Naive B cell (primary cell): ENCODE data around the gene JAZF1. TPM values are rescaled to one million over a fixed set of nuclear protein-coding genes. Genes with fewer than 3 reads are reported as not detected.

ENCODE experiments used
- ATAC-seq, 2 donors: fragments of 150-1000 bp; cut with Tn5 transposase; 2 replicates each; pipeline ENCODE4 v1.10.0; 2021; ENCODE audit warnings: low read depth in 2 of 2, mild to moderate bottlenecking in 2 of 2, moderate library complexity in 2 of 2
- DNase-seq: peaks from one replicate; pipeline ENCODE4 v3.0.0; 2022
- H3K27ac Mint-ChIP-seq, 6 donors: one replicate each; pipeline ENCODE4 v1.8.0; 2020 to 2022; ENCODE audit warnings: mild to moderate bottlenecking in 6 of 6, mixed read lengths in 6 of 6, moderate library complexity in 5 of 6, inconsistent platforms in 2 of 6
- H3K27me3 Mint-ChIP-seq, 3 donors: one replicate each; pipeline ENCODE4 v1.8.0; 2021 to 2022; ENCODE audit warnings: mixed read lengths in 3 of 3, mild to moderate bottlenecking in 1 of 3
- H3K36me3 Mint-ChIP-seq, 2 donors: one replicate each; pipeline ENCODE4 v1.8.0; 2020 to 2022; ENCODE audit warnings: mixed read lengths in 2 of 2, inconsistent platforms in 1 of 2, mild to moderate bottlenecking in 1 of 2
- H3K4me1 Mint-ChIP-seq, 3 donors: one replicate each; pipeline ENCODE4 v1.8.0; 2020 to 2022; ENCODE audit warnings: mixed read lengths in 3 of 3, inconsistent platforms in 1 of 3, mild to moderate bottlenecking in 1 of 3, moderate library complexity in 1 of 3
- H3K4me3 Mint-ChIP-seq, 8 donors: one replicate each; pipeline ENCODE4 v1.8.0; 2020 to 2022; ENCODE audit warnings: mild to moderate bottlenecking in 8 of 8, mixed read lengths in 8 of 8, moderate library complexity in 8 of 8, inconsistent platforms in 2 of 8
- H3K9me3 Mint-ChIP-seq, 7 donors: one replicate each; pipeline ENCODE4 v1.8.0; 2020 to 2022; ENCODE audit warnings: mixed read lengths in 7 of 7, mild to moderate bottlenecking in 5 of 7, inconsistent platforms in 2 of 7, moderate library complexity in 1 of 7
- polyA plus RNA-seq, 6 donors: library from polyadenylated mRNA; unstranded; fragments of 300-500 nt; fragmentation: Illumina TruSeq; gene quantifications; one replicate each; pipeline ENCODE4 v1.2.3, GENCODE V29; 2021; ENCODE audit warnings: low read depth in 6 of 6

JAZF1 gene
- polyA plus RNA-seq, 6 donors from 2014 or later = 25.4 to 37.7 (median 28.3) TPM

GRCh38 chr7:27973625-27974024 is 207.0 kb downstream of the JAZF1 start:
- ATAC-seq = no peak
- Mint-ChIP-seq H3K4me1 (peaks cover 47 to 62% (median 52%) of the 10 kb centered on the region in 3 donors), H3K9me3 (peaks cover 4 to 15% (median 8%) of the 10 kb centered on the region in 7 donors), H3K27ac (peak overlapping the region in 4 of 6 donors; percentile 7 to 90 (median 58)), H3K4me3 (peak overlapping the region in 1 of 8 donors; percentile 59), H3K27me3 (no peaks in the 10 kb centered on the region), H3K36me3 (peaks cover 28% of the 10 kb centered on the region in 2 donors)
- no peak for DNase-seq

- Mint-ChIP-seq H3K27ac (peak overlapping the region in 5 of 6 donors; percentile 8 to 83 (median 48)), H3K4me3 (peak overlapping the region in 2 of 8 donors; percentile 7 to 58), H3K4me1 (peaks cover 50 to 68% (median 51%) of the 10 kb centered on the region in 3 donors), H3K36me3 (peaks cover 15 to 17% of the 10 kb centered on the region in 2 donors), H3K9me3 (peaks cover 0 to 8% (median 3%) of the 10 kb centered on the region in 7 donors), H3K27me3 (no peaks in the 10 kb centered on the region)
- ATAC-seq (peak in 1 of 2 donors; percentile 32), DNase-seq (no peak)
Measured at GRCh38 chr7:27972276-27972675, 208.3 kb downstream of the JAZF1 start.

- DNase-seq (no peak), ATAC-seq (no peak)
- Mint-ChIP-seq H3K36me3 (peaks cover 9 to 14% of the 10 kb centered on the region in 2 donors), H3K4me3 (no peak overlapping the region), H3K4me1 (peaks cover 54 to 78% (median 55%) of the 10 kb centered on the region in 3 donors), H3K27ac (peak overlapping the region in 3 of 6 donors; percentile 15 to 46 (median 27)), H3K9me3 (peaks cover 0 to 3% (median 0%) of the 10 kb centered on the region in 7 donors), H3K27me3 (no peaks in the 10 kb centered on the region)
Measured at GRCh38 chr7:27971171-27971812, 209.3 kb downstream of the JAZF1 start.

GRCh38 chr7:27970350-27970749 is 210.2 kb downstream of the JAZF1 start:
- H3K4me3 Mint-ChIP-seq = no peak overlapping the region
- peaks cover 0 to 3% (median 0%) of the 10 kb centered on the region in 7 donors for H3K9me3 Mint-ChIP-seq
- DNase-seq (no peak), ATAC-seq (no peak)
- peaks cover 9 to 14% of the 10 kb centered on the region in 2 donors for H3K36me3 Mint-ChIP-seq
- H3K4me1 Mint-ChIP-seq = peaks cover 62 to 87% (median 63%) of the 10 kb centered on the region in 3 donors
- no peaks in the 10 kb centered on the region for H3K27me3 Mint-ChIP-seq
- H3K27ac Mint-ChIP-seq = peak overlapping the region in 3 of 6 donors; percentile 10 to 64 (median 29)

GRCh38 chr7:27969346-27969745 is 211.2 kb downstream of the JAZF1 start:
- Mint-ChIP-seq H3K4me1 (peaks cover 52 to 80% (median 56%) of the 10 kb centered on the region in 3 donors), H3K27me3 (no peaks in the 10 kb centered on the region), H3K4me3 (no peak overlapping the region), H3K27ac (peak overlapping the region in 3 of 6 donors; percentile 10 to 39 (median 26)), H3K9me3 (peaks cover 0 to 2% (median 0%) of the 10 kb centered on the region in 7 donors), H3K36me3 (peaks cover 9 to 10% of the 10 kb centered on the region in 2 donors)
- DNase-seq (no peak), ATAC-seq (no peak)

- Mint-ChIP-seq H3K27me3 (no peaks in the 10 kb centered on the region), H3K36me3 (peaks cover 0 to 12% of the 10 kb centered on the region in 2 donors), H3K4me3 (no peak overlapping the region), H3K9me3 (no peaks in the 10 kb centered on the region), H3K27ac (no peak overlapping the region), H3K4me1 (peaks cover 40 to 69% (median 44%) of the 10 kb centered on the region in 3 donors)
- ATAC-seq (no peak), DNase-seq (no peak)
Measured at GRCh38 chr7:27967639-27968038, 213.0 kb downstream of the JAZF1 start.

GRCh38 chr7:27966219-27966780 is 214.3 kb downstream of the JAZF1 start:
- Mint-ChIP-seq H3K27me3 (no peaks in the 10 kb centered on the region), H3K27ac (peak overlapping the region in 4 of 6 donors; percentile 7 to 40 (median 32)), H3K4me1 (peaks cover 29 to 59% (median 31%) of the 10 kb centered on the region in 3 donors), H3K9me3 (no peaks in the 10 kb centered on the region), H3K4me3 (peak overlapping the region in 6 of 8 donors; percentile 1 to 61 (median 36)), H3K36me3 (peaks cover 0 to 4% of the 10 kb centered on the region in 2 donors)
- ATAC-seq = peak; percentile 60 to 87
- no peak for DNase-seq

- Mint-ChIP-seq H3K36me3 (peaks cover 1 to 4% of the 10 kb centered on the region in 2 donors), H3K4me1 (peaks cover 24 to 56% (median 28%) of the 10 kb centered on the region in 3 donors), H3K4me3 (peak overlapping the region in 2 of 8 donors; percentile 47 to 61), H3K27ac (peak overlapping the region in 1 of 6 donors; percentile 40), H3K9me3 (no peaks in the 10 kb centered on the region), H3K27me3 (no peaks in the 10 kb centered on the region)
- DNase-seq (no peak), ATAC-seq (no peak)
Measured at GRCh38 chr7:27965650-27966049, 214.9 kb downstream of the JAZF1 start.

GRCh38 chr7:27964820-27965219 is 215.8 kb downstream of the JAZF1 start:
- Mint-ChIP-seq H3K36me3 (peaks cover 4 to 8% of the 10 kb centered on the region in 2 donors), H3K4me3 (no peak overlapping the region), H3K27me3 (no peaks in the 10 kb centered on the region), H3K4me1 (peaks cover 32 to 57% (median 33%) of the 10 kb centered on the region in 3 donors), H3K27ac (no peak overlapping the region), H3K9me3 (no peaks in the 10 kb centered on the region)
- ATAC-seq (no peak), DNase-seq (no peak)

GRCh38 chr7:27963056-27963455 is 217.5 kb downstream of the JAZF1 start:
- Mint-ChIP-seq H3K27me3 (no peaks in the 10 kb centered on the region), H3K27ac (no peak overlapping the region), H3K9me3 (no peaks in the 10 kb centered on the region), H3K4me3 (no peak overlapping the region), H3K4me1 (peaks cover 25 to 48% (median 45%) of the 10 kb centered on the region in 3 donors), H3K36me3 (peaks cover 4 to 8% of the 10 kb centered on the region in 2 donors)
- ATAC-seq = no peak
- DNase-seq = no peak

- Mint-ChIP-seq H3K4me3 (no peak overlapping the region), H3K27me3 (no peaks in the 10 kb centered on the region), H3K9me3 (no peaks in the 10 kb centered on the region), H3K27ac (no peak overlapping the region), H3K36me3 (peaks cover 4 to 8% of the 10 kb centered on the region in 2 donors), H3K4me1 (peaks cover 27 to 50% (median 37%) of the 10 kb centered on the region in 3 donors)
- DNase-seq (no peak), ATAC-seq (no peak)
Measured at GRCh38 chr7:27962273-27962672, 218.3 kb downstream of the JAZF1 start.

- Mint-ChIP-seq H3K4me3 (no peak overlapping the region), H3K27me3 (no peaks in the 10 kb centered on the region), H3K27ac (peak overlapping the region in 1 of 6 donors; percentile 32), H3K36me3 (peaks cover 8% of the 10 kb centered on the region in 2 donors), H3K9me3 (no peaks in the 10 kb centered on the region), H3K4me1 (peaks cover 24 to 40% (median 27%) of the 10 kb centered on the region in 3 donors)
- no peak for ATAC-seq
- no peak for DNase-seq
Measured at GRCh38 chr7:27961255-27961654, 219.3 kb downstream of the JAZF1 start.

GRCh38 chr7:27960415-27960814 is 220.2 kb downstream of the JAZF1 start:
- H3K4me1 Mint-ChIP-seq = peaks cover 18 to 33% (median 20%) of the 10 kb centered on the region in 3 donors
- ATAC-seq (no peak), DNase-seq (no peak)
- H3K27ac Mint-ChIP-seq = peak overlapping the region in 2 of 6 donors; percentile 61 to 94
- H3K4me3 Mint-ChIP-seq = no peak overlapping the region
- no peaks in the 10 kb centered on the region for H3K9me3 Mint-ChIP-seq
- H3K27me3 Mint-ChIP-seq = no peaks in the 10 kb centered on the region
- peaks cover 8 to 16% of the 10 kb centered on the region in 2 donors for H3K36me3 Mint-ChIP-seq
